GM19324 (cell line): Measurements from ENCODE around the gene LAD1.

ENCODE experiments used
- ATAC-seq: cut with Tn5 transposase; IDR thresholded peaks from one replicate; pipeline ENCODE4 v1.9.1; 2021; ENCODE audit warnings: mild to moderate bottlenecking, moderate library complexity; ENCODE audit not compliant: unreplicated experiment, low FRiP score

LAD1 gene

GRCh38 chr1:201353186-201353940, 45.8 kb downstream of the LAD1 start:
- no peak for ATAC-seq

DNA sequence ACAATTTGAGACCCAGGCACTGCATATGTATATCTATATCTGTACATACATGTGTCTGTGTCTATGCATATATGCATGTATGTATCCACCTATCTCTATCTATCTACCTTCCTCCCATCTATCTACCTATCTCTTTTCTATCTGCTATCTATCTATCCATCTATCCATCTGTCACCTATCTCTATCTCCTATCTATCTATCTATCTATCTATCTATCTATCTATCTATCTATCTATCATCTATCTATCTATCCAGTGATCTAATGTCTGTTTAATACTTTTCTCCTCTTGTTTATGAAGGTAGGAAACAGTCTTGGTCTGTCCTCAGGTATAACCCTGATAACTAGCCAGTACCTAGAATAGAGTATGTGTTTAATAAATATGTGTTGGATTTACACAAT, 47.5 kb downstream of the LAD1 start:
- ATAC-seq: no peak

GRCh38 chr1:201350884-201351283, 48.2 kb downstream of the LAD1 start:
- no peak for ATAC-seq

DNA sequence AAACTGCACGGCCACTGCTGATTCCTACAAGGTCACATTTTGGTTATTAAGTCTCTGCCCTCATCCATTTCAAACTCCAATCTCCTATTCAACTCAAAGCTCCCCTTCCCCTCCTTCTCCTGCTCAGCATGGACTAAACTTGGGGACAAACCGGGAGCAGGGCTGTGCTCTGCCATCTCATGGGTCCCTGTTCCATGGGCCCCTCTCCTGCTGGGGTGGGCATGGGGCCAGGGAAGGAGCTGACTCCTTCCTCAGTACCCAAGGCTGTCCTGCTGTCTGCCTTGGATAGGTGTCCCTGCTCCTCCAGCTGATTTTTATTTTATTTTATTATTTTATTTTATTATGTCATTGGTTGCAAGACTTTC, 48.8 kb downstream of the LAD1 start:
- ATAC-seq: no peak

GRCh38 chr1:201349092-201349491, 50.0 kb downstream of the LAD1 start:
- no peak for ATAC-seq

GRCh38 chr1:201348211-201348566, 50.9 kb downstream of the LAD1 start:
- ATAC-seq: no peak

GRCh38 chr1:201347498-201348210, 51.5 kb downstream of the LAD1 start:
- ATAC-seq: no peak

DNA sequence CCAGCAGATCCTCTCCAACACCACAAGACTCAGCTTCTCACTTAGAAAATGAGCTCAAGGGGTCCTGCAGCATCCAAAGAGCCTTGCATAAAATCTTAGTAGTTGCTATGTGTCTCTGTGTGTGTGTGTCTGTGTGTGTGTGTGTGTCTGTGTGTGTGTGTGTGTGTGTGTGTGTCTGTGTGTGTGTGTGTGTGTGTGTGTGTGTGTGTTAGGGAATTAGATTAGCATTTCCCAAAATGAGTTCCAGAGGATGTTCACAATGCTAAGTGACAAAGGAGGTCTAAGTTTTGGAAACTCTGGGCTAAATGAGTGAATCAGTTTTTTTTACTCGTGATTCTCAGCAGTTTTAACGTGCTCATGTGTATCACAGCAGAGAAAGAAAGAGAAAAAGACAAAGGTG, 52.1 kb downstream of the LAD1 start:
- ATAC-seq: no peak

GRCh38 chr1:201346337-201346939, 52.7 kb downstream of the LAD1 start:
- no peak for ATAC-seq

DNA sequence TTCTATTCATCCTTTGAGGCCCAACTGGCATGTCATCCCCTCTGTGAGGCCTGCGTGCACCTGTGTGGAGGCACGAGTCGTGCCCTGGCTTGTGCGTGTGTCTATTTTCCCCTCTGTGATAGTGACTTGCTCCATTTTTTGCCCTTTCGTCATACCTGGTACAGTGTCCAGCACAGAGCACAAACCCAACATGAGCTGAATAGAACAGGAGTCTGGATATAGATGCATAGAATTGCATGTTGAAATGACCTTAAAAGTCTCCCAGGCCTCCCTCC, 54.1 kb downstream of the LAD1 start:
- no peak for ATAC-seq

DNA sequence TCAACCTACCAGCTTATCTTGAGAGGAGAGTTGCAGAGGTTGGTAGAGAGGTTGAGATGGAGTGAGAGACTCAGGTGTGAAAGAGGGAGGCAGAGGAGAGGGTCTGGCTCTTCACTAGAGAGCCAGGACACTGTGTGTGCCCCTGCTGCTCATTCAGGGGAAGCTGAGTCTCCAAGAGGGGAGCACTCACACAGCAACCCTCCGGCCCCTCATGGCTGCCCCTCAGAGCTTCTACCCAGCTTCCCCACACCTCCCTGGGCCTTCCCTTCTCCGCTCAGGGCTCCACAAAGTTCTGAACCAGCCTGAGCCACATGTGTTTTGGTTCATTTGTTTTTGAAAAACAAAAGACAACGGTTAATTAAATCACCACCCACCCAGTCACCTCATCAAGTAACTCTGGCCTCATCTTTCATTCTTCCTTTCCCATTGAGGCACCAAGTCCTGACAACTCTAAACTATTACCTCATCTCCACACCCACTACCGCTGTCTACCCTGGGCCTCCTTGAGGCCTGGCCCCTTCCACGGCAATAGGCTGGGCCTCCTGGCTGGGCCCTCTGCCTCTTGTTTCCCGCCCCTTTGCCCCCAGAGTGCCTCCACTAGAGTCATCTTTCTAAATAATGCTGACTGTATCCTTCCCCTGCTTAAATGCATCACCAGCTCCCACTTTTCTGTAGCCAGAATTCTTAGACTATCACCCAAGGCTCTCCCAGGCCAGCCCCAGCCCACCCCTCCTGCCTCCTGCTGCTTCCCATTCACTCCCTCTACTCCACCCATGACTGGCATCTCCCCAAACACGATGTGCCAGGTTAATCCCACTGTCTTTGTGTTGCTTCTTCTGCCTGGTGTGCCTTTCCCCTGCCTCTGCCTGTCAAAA, 54.7 kb downstream of the LAD1 start:
- no peak for ATAC-seq

GRCh38 chr1:201341377-201341776, 57.7 kb downstream of the LAD1 start:
- no peak for ATAC-seq

- ATAC-seq: no peak
Observed at GRCh38 chr1:201336711-201337450, 62.2 kb downstream of the LAD1 start.

- ATAC-seq: no peak
Observed at GRCh38 chr1:201335901-201336300, 63.2 kb downstream of the LAD1 start.

DNA sequence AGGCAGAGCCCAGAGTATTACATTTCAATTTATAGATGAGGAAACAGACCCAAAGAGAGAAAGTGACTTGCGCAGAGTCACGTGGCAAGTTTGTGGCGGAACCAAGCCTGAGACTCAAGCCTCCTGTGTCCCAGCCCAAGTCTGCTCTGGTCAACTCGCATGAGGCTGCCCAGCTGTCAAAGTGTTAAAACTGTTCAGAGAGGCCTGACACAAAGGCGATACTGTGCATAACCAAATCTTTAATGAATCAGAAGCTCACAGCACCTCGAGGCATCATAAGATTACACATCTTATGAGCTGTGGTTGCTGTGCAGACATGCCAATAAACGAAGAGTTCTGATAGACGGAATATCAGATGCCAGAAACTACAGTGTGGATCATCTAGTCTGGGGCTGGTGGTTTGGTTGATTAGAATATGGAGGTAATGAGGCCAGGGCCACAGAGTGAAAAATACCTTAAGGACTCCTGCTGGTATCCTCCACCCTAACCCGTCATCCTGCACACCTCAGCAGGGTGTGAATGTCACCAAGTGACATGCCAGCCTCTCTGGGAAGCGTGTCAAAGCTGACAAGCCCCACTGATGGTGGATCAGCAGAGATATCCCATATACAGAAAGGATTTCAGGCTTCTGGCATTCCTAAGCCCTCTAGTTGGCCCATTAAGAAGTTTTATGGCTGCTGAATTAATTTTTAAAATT, 63.8 kb downstream of the LAD1 start:
- no peak for ATAC-seq

DNA sequence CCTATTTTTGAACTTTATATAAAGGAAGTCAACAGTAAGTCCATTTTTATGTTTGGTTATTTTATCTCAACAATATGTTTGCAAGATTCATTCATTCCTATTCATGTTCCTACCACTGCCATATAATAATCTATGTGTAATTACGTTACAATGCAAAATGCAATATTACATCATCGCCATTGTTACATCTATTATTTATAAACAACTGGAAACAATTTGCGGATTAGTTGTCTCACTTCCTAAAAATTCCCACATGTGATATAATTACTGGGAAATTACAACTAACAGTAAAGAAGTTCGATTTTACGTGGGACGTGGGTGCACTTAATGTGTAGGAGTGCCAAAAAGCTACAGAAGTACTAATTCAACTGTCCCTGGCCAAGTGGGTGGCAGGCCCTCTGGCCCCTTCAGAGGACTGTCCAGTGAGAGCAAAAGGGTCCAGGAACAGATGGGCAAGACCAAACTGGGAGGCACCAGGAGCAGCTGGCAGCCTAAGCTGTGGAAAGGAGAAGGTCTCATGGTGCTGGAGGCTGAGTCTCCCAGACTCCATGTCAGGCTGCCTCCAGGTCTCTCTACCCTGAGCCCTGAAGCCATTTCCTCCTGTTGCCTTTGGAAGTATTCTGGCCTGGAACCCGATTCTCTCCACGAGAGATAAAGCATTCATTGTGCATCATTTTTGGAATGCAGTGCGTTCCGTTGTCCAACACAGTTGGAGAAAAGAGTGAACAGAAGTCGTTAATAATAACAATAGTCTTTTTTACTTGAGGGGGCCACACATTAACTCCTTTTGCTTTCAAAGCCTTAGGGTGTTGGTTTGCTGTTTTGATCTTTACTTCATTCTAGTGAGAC, 64.6 kb downstream of the LAD1 start:
- no peak for ATAC-seq

DNA sequence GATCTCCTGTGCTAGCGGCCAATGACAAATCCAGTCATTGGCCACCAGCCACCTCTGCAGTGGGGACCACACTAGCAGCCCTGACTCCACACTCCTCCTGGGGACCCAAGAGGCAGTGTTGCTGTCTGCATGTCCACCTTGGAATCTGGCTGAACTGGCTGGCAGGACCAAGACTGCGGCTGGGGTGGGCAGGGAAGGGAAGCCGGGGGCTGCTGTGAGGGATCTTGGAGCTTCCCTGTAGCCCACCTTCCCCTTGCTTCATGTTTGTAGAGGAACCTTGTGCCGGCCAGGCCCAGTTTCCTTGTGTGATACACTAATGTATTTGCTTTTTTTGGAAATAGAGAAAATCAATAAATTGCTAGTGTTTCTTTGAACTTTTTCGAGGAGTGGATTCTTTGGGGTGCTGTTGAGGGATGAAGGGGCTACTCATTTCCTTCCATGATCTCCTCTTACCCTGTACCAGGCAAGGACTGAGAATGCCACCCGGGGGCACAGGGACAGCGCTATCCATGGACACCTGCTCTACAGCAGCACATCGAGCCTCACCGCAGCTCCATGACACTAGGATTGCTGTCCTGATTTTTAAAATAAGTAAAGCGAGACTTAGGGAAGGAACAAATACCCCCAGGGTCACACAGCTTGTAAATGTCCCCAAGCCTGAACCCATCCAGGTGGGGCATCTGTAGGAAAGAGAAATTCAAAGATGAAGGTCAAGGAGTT, 66.3 kb downstream of the LAD1 start:
- ATAC-seq: no peak

- no peak for ATAC-seq
Observed at GRCh38 chr1:201332021-201332420, 67.1 kb downstream of the LAD1 start.
